ENCODE data around the gene FXYD6. TPM values are rescaled to one million over a fixed set of nuclear protein-coding genes. Genes with fewer than 3 reads are reported as not detected.

The FXYD6 gene
- total RNA-seq, 2 donors from 2014 or later = 17.5 to 17.8 TPM

DNA sequence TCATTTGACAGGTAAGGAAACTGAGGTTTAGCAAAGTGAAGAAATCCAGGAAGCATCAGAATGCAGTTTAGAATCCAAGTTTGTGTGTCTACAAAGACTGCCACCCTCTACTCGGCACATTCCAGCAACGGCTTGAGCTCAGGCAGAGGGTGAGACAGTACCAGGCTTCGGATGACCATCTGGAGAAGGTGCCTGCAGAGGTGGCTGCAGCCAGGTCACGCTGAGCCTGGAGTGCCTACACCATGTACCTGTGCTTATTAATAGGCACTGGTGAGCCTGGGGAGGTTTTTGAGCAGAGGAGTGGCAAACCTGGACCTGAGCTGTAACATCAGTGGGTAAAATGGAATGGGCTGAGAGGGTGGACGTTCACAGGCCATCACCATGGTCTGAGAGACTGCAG lies 4.7 kb downstream of the FXYD6 start:
- no peak overlapping the region for H3K4me3 ChIP-seq
- H3K27me3 ChIP-seq (replicated peaks; ENCODE audit: insufficient read depth) = no peaks in the 10 kb centered on the region
- H3K27ac ChIP-seq = no peak overlapping the region
- no peaks in the 10 kb centered on the region for H3K36me3 ChIP-seq
- no peaks in the 10 kb centered on the region for H3K4me1 ChIP-seq (ENCODE audit: control insufficient read depth in 1 of 2, low read depth in 2 of 2)
- no peak for ATAC-seq (ENCODE audit: insufficient number of reproducible peaks, low FRiP score, low read depth)
- no peaks in the 10 kb centered on the region for H3K9me3 ChIP-seq
- TF ChIP-seq, protein P1, sequence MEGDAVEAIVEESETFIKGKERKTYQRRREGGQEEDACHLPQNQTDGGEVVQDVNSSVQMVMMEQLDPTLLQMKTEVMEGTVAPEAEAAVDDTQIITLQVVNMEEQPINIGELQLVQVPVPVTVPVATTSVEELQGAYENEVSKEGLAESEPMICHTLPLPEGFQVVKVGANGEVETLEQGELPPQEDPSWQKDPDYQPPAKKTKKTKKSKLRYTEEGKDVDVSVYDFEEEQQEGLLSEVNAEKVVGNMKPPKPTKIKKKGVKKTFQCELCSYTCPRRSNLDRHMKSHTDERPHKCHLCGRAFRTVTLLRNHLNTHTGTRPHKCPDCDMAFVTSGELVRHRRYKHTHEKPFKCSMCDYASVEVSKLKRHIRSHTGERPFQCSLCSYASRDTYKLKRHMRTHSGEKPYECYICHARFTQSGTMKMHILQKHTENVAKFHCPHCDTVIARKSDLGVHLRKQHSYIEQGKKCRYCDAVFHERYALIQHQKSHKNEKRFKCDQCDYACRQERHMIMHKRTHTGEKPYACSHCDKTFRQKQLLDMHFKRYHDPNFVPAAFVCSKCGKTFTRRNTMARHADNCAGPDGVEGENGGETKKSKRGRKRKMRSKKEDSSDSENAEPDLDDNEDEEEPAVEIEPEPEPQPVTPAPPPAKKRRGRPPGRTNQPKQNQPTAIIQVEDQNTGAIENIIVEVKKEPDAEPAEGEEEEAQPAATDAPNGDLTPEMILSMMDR (IDR thresholded peaks at IDR 0.05) = no peak
- DNase-seq (ENCODE audit: low spot score) = no peak

DNA sequence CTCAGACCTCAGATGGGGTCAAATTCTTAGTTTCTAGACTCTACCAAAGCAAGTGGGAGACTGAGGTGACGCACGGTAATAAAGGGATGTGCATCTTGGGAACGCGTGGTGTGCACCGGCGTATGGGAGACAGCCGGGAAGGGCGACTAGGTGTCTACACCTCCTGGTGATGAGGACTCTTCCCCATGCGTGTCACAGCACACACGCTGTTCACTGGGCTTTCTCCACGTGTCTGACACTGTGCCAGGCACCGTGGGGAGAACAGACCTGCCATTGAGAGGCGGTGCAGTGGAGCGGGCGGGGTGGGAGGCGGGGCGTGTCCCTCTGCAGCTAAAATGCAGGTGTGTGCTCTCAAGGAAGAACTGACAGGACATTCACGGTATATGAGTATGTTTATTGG lies 5.3 kb downstream of the FXYD6 start:
- no peak for DNase-seq (ENCODE audit: low spot score)
- TF ChIP-seq, protein P1 (IDR thresholded peaks at IDR 0.05) = no peak
- Histone ChIP-seq H3K27me3 (replicated peaks; ENCODE audit: insufficient read depth) (no peaks in the 10 kb centered on the region), H3K27ac (no peak overlapping the region), H3K4me1 (ENCODE audit: control insufficient read depth in 1 of 2, low read depth in 2 of 2) (no peaks in the 10 kb centered on the region), H3K9me3 (no peaks in the 10 kb centered on the region), H3K36me3 (no peaks in the 10 kb centered on the region), H3K4me3 (no peak overlapping the region)
- no peak for ATAC-seq (ENCODE audit: insufficient number of reproducible peaks, low FRiP score, low read depth)

GRCh38 chr11:117870103-117870952 lies 6.1 kb downstream of the FXYD6 start:
- DNase-seq (ENCODE audit: low spot score) = no peak
- Histone ChIP-seq H3K36me3 (no peaks in the 10 kb centered on the region), H3K4me1 (ENCODE audit: control insufficient read depth in 1 of 2, low read depth in 2 of 2) (no peaks in the 10 kb centered on the region), H3K27ac (no peak overlapping the region), H3K4me3 (no peak overlapping the region), H3K9me3 (no peaks in the 10 kb centered on the region), H3K27me3 (replicated peaks; ENCODE audit: insufficient read depth) (no peaks in the 10 kb centered on the region)
- ATAC-seq (ENCODE audit: insufficient number of reproducible peaks, low FRiP score, low read depth) = no peak
- TF ChIP-seq, protein P1 (IDR thresholded peaks at IDR 0.05) = no peak

GRCh38 chr11:117869604-117870003 lies 6.9 kb downstream of the FXYD6 start:
- H3K4me1 ChIP-seq (ENCODE audit: control insufficient read depth in 1 of 2, low read depth in 2 of 2) = no peaks in the 10 kb centered on the region
- H3K27ac ChIP-seq = no peak overlapping the region
- no peak for ATAC-seq (ENCODE audit: insufficient number of reproducible peaks, low FRiP score, low read depth)

DNA sequence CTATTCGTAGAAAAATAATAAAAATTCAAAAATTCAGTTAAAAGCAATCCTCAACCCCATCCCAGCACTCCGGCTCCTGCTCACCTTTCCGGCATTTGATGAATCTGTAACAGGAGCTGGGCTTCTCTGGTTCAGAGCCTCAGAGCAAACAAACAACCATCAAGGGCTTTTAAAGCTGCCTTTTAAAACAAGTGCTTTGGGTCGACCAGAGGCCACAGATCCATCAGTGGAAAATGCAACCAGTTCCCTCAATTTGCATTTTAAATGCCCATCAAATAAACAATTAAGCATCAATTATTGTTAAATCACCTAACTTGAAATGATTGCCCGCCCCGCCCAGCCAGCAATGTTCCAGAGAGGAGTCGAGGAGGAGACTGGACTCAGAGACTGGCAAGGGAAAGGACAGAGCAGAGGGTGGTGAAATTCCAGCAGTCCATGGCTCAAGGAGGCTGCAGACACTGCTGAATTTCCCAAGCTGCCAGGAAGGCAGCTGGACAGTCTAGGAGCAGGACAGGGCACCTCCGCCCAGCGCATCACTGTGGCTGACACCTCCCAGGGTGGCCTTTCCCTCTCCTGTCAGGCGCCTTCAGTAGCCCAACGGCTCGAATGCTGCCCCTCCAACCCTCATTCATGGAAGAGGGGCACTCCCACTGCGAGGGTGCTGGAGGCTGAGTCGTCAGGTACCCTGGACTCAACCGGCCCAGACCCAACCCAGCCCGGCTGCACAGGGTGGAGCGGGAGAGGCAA lies 7.5 kb downstream of the FXYD6 start:
- Histone ChIP-seq H3K4me3 (no peak overlapping the region), H3K9me3 (no peaks in the 10 kb centered on the region), H3K36me3 (no peaks in the 10 kb centered on the region), H3K4me1 (ENCODE audit: control insufficient read depth in 1 of 2, low read depth in 2 of 2) (no peaks in the 10 kb centered on the region), H3K27me3 (replicated peaks; ENCODE audit: insufficient read depth) (no peaks in the 10 kb centered on the region), H3K27ac (no peak overlapping the region)
- DNase-seq (ENCODE audit: low spot score) (no peak), ATAC-seq (ENCODE audit: insufficient number of reproducible peaks, low FRiP score, low read depth) (no peak)
- TF ChIP-seq, protein P1 (IDR thresholded peaks at IDR 0.05) = no peak

More at GRCh38 chr11:117869604-117870003, 6.9 kb downstream of the FXYD6 start:
- DNase-seq (ENCODE audit: low spot score) = no peak
- H3K9me3 ChIP-seq = no peaks in the 10 kb centered on the region
- H3K36me3 ChIP-seq = no peaks in the 10 kb centered on the region
- TF ChIP-seq, protein P1 (IDR thresholded peaks at IDR 0.05) = no peak
- H3K27me3 ChIP-seq (replicated peaks; ENCODE audit: insufficient read depth) = no peaks in the 10 kb centered on the region
- no peak overlapping the region for H3K4me3 ChIP-seq

Measured in thoracic aorta (tissue), 2 donors.